Smooth muscle cell (in vitro differentiated cells): Measurements from ENCODE around the gene SECTM1. TPM values are rescaled to one million over a fixed set of nuclear protein-coding genes. Genes with fewer than 3 reads are reported as not detected.

Source experiments
- DNase-seq: peaks from one replicate; lab custom pipeline; 2025; ENCODE audit not compliant: unreplicated experiment; lab: John Stamatoyannopoulos, UW
- H2AFZ ChIP-seq: fragments of 200-600 bp; sonication (generic); 2 replicates; pipeline ENCODE4 v1.6.0; 2016; ENCODE audit warnings: antibody characterized with exemption, low read depth, mild to moderate bottlenecking
- H3F3A ChIP-seq: fragments of 200-600 bp; sonication (generic); 2 replicates; pipeline ENCODE4 v1.6.0; 2017; ENCODE audit warnings: antibody characterized with exemption, low read depth
- H3K27ac ChIP-seq: fragments of 200-600 bp; sonication (generic); 2 replicates; pipeline ENCODE4 v1.5.1; 2016; ENCODE audit warnings: low read depth, mild to moderate bottlenecking
- H3K27me3 ChIP-seq: fragments of 200-600 bp; sonication (generic); 2 replicates; pipeline ENCODE4 v1.6.1; 2016; ENCODE audit warnings: low read depth, mild to moderate bottlenecking
- H3K36me3 ChIP-seq: fragments of 200-600 bp; sonication (generic); 2 replicates; pipeline ENCODE4 v1.5.1; 2016; ENCODE audit warnings: low read depth
- H3K4me1 ChIP-seq: fragments of 200-600 bp; sonication (generic); 2 replicates; pipeline ENCODE4 v1.5.1; 2016; ENCODE audit warnings: low read depth
- H3K4me2 ChIP-seq: fragments of 200-600 bp; sonication (generic); 2 replicates; pipeline ENCODE4 v1.6.0; 2016; ENCODE audit warnings: mild to moderate bottlenecking
- H3K4me3 ChIP-seq: fragments of 200-600 bp; sonication (generic); 2 replicates; pipeline ENCODE4 v1.5.1; 2016; ENCODE audit warnings: mild to moderate bottlenecking
- H3K79me2 ChIP-seq: fragments of 200-600 bp; sonication (generic); 2 replicates; pipeline ENCODE4 v1.6.0; 2016; ENCODE audit warnings: low read depth, mild to moderate bottlenecking
- H3K9ac ChIP-seq: fragments of 200-600 bp; sonication (generic); 2 replicates; pipeline ENCODE4 v1.6.0; 2016; ENCODE audit warnings: low read depth
- H3K9me3 ChIP-seq: fragments of 200-600 bp; sonication (generic); replicated peaks from 2 replicates; pipeline ENCODE4 v1.5.1; 2016; ENCODE audit warnings: low read depth
- H4K20me1 ChIP-seq: fragments of 200-600 bp; sonication (generic); 2 replicates; pipeline ENCODE4 v1.6.0; 2016; ENCODE audit warnings: low read depth
- WGBS: methylation state at CpG from one replicate; pipeline ENCODE4 v1.1.7; 2016; ENCODE audit warnings: low lambda C conversion rate; 5-methylcytosine and 5-hydroxymethylcytosine counted together
- polyA plus RNA-seq: library from polyadenylated mRNA; unstranded; fragments of >200 nt; fragmentation: Nextera tagmentation; extraction: Ambion mirVana; gene quantifications from 2 replicates; pipeline ENCODE4 v1.2.1, GENCODE V29; 2016
- total RNA-seq: library from RNA; depleted of rRNA; stranded (reverse); fragments of >200 nt; gene quantifications from 2 replicates; pipeline ENCODE4 v1.2.3, GENCODE V29; 2014
- TF ChIP-seq, protein P1 (sequence below): fragments of 200-600 bp; sonication (generic); IDR thresholded peaks from 2 replicates; pipeline ENCODE4 v1.5.1; 2017; ENCODE audit warnings: borderline replicate concordance, mild to moderate bottlenecking, antibody characterized with exemption; ENCODE audit not compliant: insufficient read depth, poor library complexity, severe bottlenecking

SECTM1 gene
- total and polyA plus RNA-seq, 2 experiments from 2014 or later = 0.49 TPM; not detected in 1

DNA sequence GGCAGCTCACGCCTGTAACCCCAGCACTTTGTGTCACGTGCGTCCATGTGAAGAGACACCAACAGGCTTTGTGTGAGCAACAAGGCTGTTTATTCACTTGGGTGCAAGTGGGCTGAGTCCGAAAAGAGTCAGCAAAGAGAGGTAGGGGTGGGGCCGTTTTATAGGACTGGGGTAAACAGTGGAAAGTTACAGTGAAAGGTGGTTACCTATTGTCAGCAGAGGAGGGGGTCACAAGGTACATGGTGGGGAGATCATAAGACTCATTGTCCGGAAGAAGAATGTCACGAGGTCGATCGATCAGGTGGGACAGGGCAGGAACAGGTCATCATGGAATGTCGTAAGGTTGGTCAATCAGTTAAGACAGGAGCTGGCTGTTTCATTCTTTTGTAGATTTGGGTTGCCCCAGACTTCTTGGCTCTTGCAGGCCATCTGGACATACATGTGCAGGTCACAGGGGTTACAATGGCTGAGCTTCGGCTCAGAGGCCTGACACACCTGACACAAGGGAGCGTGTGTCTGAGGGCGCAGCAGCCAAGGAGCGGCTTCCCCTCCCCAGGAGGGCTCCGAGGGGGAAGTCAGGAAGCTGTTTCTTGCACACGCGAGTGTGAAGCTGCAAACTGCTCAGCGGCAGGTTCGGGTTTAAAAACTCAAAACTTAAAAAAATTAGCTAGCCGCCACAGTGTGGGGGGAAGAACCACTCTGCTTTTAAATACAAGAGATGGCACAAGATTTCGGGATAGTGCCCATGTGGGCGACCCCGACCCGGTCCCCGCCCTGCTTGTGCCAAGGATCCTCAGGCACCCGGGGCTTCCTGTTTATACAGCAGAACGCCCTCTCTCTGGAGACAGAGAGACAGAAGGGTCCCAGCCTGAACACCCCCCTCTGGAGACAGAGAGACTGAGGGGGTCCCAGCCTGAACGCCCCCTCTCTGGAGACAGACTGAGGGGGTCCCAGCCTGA, 13.1 kb upstream of the SECTM1 start:
- Histone ChIP-seq H3K9ac (no peak overlapping the region), H3K9me3 (no peaks in the 10 kb centered on the region), H3K27me3 (no peaks in the 10 kb centered on the region), H3K36me3 (no peaks in the 10 kb centered on the region), H3K4me3 (no peak overlapping the region), H3K27ac (no peak overlapping the region), H4K20me1 (no peaks in the 10 kb centered on the region), H2AFZ (no peak overlapping the region), H3F3A (no peaks in the 10 kb centered on the region), H3K4me2 (no peak overlapping the region), H3K79me2 (no peaks in the 10 kb centered on the region), H3K4me1 (no peaks in the 10 kb centered on the region)
- no peak for DNase-seq
- 93% methylated on average over 28 of the region's 28 CpGs for WGBS
- TF ChIP-seq, protein P1, sequence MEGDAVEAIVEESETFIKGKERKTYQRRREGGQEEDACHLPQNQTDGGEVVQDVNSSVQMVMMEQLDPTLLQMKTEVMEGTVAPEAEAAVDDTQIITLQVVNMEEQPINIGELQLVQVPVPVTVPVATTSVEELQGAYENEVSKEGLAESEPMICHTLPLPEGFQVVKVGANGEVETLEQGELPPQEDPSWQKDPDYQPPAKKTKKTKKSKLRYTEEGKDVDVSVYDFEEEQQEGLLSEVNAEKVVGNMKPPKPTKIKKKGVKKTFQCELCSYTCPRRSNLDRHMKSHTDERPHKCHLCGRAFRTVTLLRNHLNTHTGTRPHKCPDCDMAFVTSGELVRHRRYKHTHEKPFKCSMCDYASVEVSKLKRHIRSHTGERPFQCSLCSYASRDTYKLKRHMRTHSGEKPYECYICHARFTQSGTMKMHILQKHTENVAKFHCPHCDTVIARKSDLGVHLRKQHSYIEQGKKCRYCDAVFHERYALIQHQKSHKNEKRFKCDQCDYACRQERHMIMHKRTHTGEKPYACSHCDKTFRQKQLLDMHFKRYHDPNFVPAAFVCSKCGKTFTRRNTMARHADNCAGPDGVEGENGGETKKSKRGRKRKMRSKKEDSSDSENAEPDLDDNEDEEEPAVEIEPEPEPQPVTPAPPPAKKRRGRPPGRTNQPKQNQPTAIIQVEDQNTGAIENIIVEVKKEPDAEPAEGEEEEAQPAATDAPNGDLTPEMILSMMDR = no peak

GRCh38 chr17:82345151-82345976, 11.8 kb upstream of the SECTM1 start:
- no peak overlapping the region for H2AFZ ChIP-seq
- no peak for DNase-seq
- whole genome bisulfite sequencing = 85% methylated on average over 42 of the region's 42 CpGs
- H3K4me1 ChIP-seq = no peaks in the 10 kb centered on the region
- no peaks in the 10 kb centered on the region for H4K20me1 ChIP-seq
- H3K9me3 ChIP-seq = no peaks in the 10 kb centered on the region
- H3K4me3 ChIP-seq = no peak overlapping the region
- no peaks in the 10 kb centered on the region for H3F3A ChIP-seq
- no peaks in the 10 kb centered on the region for H3K79me2 ChIP-seq
- H3K27ac ChIP-seq = no peak overlapping the region
- no peak overlapping the region for H3K4me2 ChIP-seq
- H3K9ac ChIP-seq = no peak overlapping the region
- H3K27me3 ChIP-seq = no peaks in the 10 kb centered on the region
- H3K36me3 ChIP-seq = no peaks in the 10 kb centered on the region
- TF ChIP-seq, protein P1 = no peak

DNA sequence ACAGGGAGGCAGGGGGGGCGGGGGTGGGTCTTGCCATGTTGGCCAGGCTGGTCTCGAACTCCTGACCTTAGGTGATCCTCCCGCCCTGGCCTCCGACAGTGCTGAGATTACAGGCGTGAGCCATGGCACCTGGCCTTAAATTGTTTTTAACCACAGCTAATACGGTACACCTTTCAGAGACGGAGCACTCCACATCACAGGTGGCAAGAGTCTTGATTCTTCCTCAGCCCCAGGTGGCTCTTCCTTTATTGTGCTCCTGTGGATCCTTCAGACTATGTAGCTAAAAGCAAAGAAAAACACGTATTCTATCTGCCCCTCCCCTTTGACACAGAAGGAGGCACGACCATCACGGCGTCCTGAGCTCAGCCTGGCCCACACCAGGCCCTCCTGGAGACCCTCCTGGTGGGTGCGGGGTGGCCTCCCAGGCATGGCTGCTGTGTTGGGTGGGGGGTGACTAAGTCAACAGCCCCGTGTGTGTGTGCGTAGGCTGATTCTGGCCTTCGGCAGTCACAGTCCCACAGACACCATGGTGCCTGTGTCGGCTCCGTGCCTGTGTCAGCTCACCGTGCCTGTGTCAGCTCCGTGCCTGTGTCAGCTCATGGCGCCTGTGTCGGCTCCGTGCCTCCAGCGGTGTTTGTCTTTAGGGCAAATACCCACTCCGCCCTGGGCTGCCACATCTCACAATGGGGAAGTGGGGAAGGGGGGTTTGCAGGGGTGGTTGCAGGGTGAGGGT, 10.8 kb upstream of the SECTM1 start:
- H3K4me2 ChIP-seq = no peak overlapping the region
- no peak overlapping the region for H3K4me3 ChIP-seq
- peaks cover 3% of the 10 kb centered on the region for H3K4me1 ChIP-seq
- DNase-seq = no peak
- no peaks in the 10 kb centered on the region for H3K36me3 ChIP-seq
- WGBS = 75% methylated on average over 24 of the region's 24 CpGs
- no peaks in the 10 kb centered on the region for H3F3A ChIP-seq
- H3K9ac ChIP-seq = no peak overlapping the region
- TF ChIP-seq, protein P1 = no peak
- no peaks in the 10 kb centered on the region for H3K9me3 ChIP-seq
- no peak overlapping the region for H3K27ac ChIP-seq
- H2AFZ ChIP-seq = no peak overlapping the region
- no peaks in the 10 kb centered on the region for H4K20me1 ChIP-seq
- no peaks in the 10 kb centered on the region for H3K79me2 ChIP-seq
- no peaks in the 10 kb centered on the region for H3K27me3 ChIP-seq
